BJ (cell line): ENCODE data around the gene POLE. TPM values are rescaled to one million over a fixed set of nuclear protein-coding genes. Genes with fewer than 3 reads are reported as not detected.

Experiments used
- CTCF ChIA-PET: fragments of 350-600 bp; formaldehyde crosslinking; extraction: SDS; loops from one replicate; lab custom pipeline; 2021; ENCODE audit warnings: antibody characterized with exemption, inconsistent platforms; lab: Yijun Ruan, JAX
- POLR2A ChIA-PET: fragments of 300-600 bp; sonication (Branson Sonifier 250); formaldehyde crosslinking; extraction: SDS; loops from one replicate; lab custom pipeline; 2021; ENCODE audit warnings: antibody characterized with exemption; lab: Charles Lee
- DNase-seq: peaks from one replicate; pipeline ENCODE4 v3.0.0-alpha.2; 2011; ENCODE audit warnings: low read depth
- H3K27me3 ChIP-seq: 2 replicates; pipeline ENCODE4 v1.6.0; 2011; ENCODE audit warnings: low read length; ENCODE audit not compliant: control insufficient read depth, insufficient read depth
- H3K36me3 ChIP-seq: 2 replicates; pipeline ENCODE4 v1.5.1; 2011; ENCODE audit warnings: low read length; ENCODE audit not compliant: control insufficient read depth, insufficient read depth
- H3K4me3 ChIP-seq: 2 replicates; pipeline ENCODE4 v1.5.1; 2011; ENCODE audit warnings: low read depth, mild to moderate bottlenecking, control low read depth, low read length
- CTCF ChIP-seq: IDR thresholded peaks from 2 replicates; pipeline ENCODE4 v1.5.1; 2011; ENCODE audit warnings: low read depth, mild to moderate bottlenecking, control low read depth, inconsistent platforms, low read length, moderate library complexity; ENCODE audit not compliant: insufficient read depth
- polyA plus RNA-seq: library from polyadenylated mRNA; depleted of rRNA; stranded (reverse); fragments of >200 nt; gene quantifications from 2 replicates; pipeline ENCODE4 v1.2.3, GENCODE V29; 2011

Gene POLE
- polyA plus RNA-seq, 1 experiment, result 17.7 TPM

- Histone ChIP-seq H3K36me3 (peaks cover 14% of the 10 kb centered on the region), H3K27me3 (no peaks in the 10 kb centered on the region), H3K4me3 (no peak overlapping the region)
- POLR2A ChIA-PET, result no interaction called here
- DNase-seq, result no peak
- no peak for TF ChIP-seq CTCF
- CTCF ChIA-PET, result no interaction called here
These were observed 33.4 kb downstream of the POLE start for GRCh38 chr12:132653567-132654290.

- H3K36me3 ChIP-seq, result peaks cover 7% of the 10 kb centered on the region
- DNase-seq, result no peak
- ChIA-PET CTCF (interaction anchor here (1.2 kb wide), 1 partner anchor 13 kb away, joined by 7 read pairs; no protein-coding TSS in a partner anchor), POLR2A (no interaction called here)
- no peak for TF ChIP-seq CTCF
- no peaks in the 10 kb centered on the region for H3K27me3 ChIP-seq
- H3K4me3 ChIP-seq, result no peak overlapping the region
These were observed 35.6 kb downstream of the POLE start for GRCh38 chr12:132651444-132652100.

- no peak for DNase-seq
- Histone ChIP-seq H3K36me3 (peaks cover 10% of the 10 kb centered on the region), H3K4me3 (no peak overlapping the region), H3K27me3 (no peaks in the 10 kb centered on the region)
- POLR2A ChIA-PET, result no interaction called here
- no peak for TF ChIP-seq CTCF
- CTCF ChIA-PET, result interaction anchor here (1.1 to 3.4 kb wide), 2 partner anchors 11 to 19 kb away, joined by 3 to 15 read pairs; no protein-coding TSS in a partner anchor
These were observed 37.8 kb downstream of the POLE start for GRCh38 chr12:132649226-132649945.

- no peak for TF ChIP-seq CTCF
- POLR2A ChIA-PET, result no interaction called here
- H3K27me3 ChIP-seq, result no peaks in the 10 kb centered on the region
- peaks cover 10% of the 10 kb centered on the region for H3K36me3 ChIP-seq
- no peak overlapping the region for H3K4me3 ChIP-seq
- CTCF ChIA-PET, result interaction anchor here (0.7 to 3.4 kb wide), 3 partner anchors 10 to 80 kb away, joined by 3 to 15 read pairs (median 3); no protein-coding TSS in a partner anchor
- no peak for DNase-seq
These were observed 38.4 kb downstream of the POLE start for GRCh38 chr12:132648616-132649225.
